Tibial nerve (tissue), 4 donors: ENCODE data around the gene DTNBP1. TPM values are rescaled to one million over a fixed set of nuclear protein-coding genes. Genes with fewer than 3 reads are reported as not detected.

Experiments
- DNase-seq, 2 donors: peaks; one replicate each; pipeline ENCODE4 v3.0.0-alpha.2; 2019; ENCODE audit warnings: low spot score in 2 of 2
- H3K27ac ChIP-seq, 4 donors: fragments of 200-600 bp; sonication (generic) in 3 of 4; one replicate each; pipeline ENCODE4 v1.5.1; 2017 to 2019; ENCODE audit warnings: mild to moderate bottlenecking in 1 of 4
- H3K27me3 ChIP-seq, 2 donors: fragments of 200-600 bp; sonication (generic) in 1 of 2; one replicate each; pipeline versions ENCODE4 v1.5.1 to v1.6.0; 2017 to 2019
- H3K36me3 ChIP-seq, 3 donors: fragments of 200-600 bp; sonication (generic); one replicate each; pipeline ENCODE4 v1.5.1; 2018 to 2019
- H3K4me1 ChIP-seq, 4 donors: fragments of 200-600 bp; sonication (generic) in 3 of 4; one replicate each; pipeline ENCODE4 v1.5.1; 2017 to 2019
- H3K4me3 ChIP-seq, 4 donors: fragments of 200-600 bp; sonication (generic) in 3 of 4; one replicate each; pipeline ENCODE4 v1.5.1; 2017 to 2019; ENCODE audit warnings: mild to moderate bottlenecking in 1 of 4, moderate library complexity in 1 of 4
- H3K9me3 ChIP-seq, 4 donors: fragments of 200-600 bp; sonication (generic) in 3 of 4; one replicate each; pipeline ENCODE4 v1.5.1; 2017 to 2019
- EP300 ChIP-seq, 2 donors: sonication (generic); formaldehyde crosslinking; IDR thresholded peaks; one replicate each; pipeline ENCODE4 v1.6.1; 2017; ENCODE audit warnings: antibody characterized with exemption in 2 of 2, mild to moderate bottlenecking in 1 of 2
- POLR2A ChIP-seq, 2 donors: fragments of 450-650 bp; IDR thresholded peaks; one replicate each; pipeline ENCODE4 v1.6.1; 2017; ENCODE audit warnings: antibody characterized with exemption in 2 of 2, mild to moderate bottlenecking in 2 of 2, moderate library complexity in 2 of 2
- WGBS, 2 donors: methylation state at CpG; one replicate each; pipeline ENCODE4 v1.1.5; 2018; 5-methylcytosine and 5-hydroxymethylcytosine counted together
- total RNA-seq, 4 donors: library from RNA; depleted of rRNA; stranded (reverse); fragments of >200 nt; gene quantifications; one replicate each; pipeline ENCODE4 v1.1.0, GENCODE V29; 2016
- TF ChIP-seq, protein P1 (sequence below), 5 experiments: fragments of 200-600 bp in 3 of 5; fragments of 450-650 bp in 2 of 5; sonication (generic) in 3 of 5; IDR thresholded peaks; one replicate each; pipeline ENCODE4 v1.5.1; 2016 to 2019; ENCODE audit warnings: antibody characterized with exemption in 5 of 5, mild to moderate bottlenecking in 3 of 5, moderate library complexity in 2 of 5

DTNBP1 gene
- total RNA-seq, 4 donors from 2014 or later, result 14.7 to 36.6 (median 16.1) TPM

DNA sequence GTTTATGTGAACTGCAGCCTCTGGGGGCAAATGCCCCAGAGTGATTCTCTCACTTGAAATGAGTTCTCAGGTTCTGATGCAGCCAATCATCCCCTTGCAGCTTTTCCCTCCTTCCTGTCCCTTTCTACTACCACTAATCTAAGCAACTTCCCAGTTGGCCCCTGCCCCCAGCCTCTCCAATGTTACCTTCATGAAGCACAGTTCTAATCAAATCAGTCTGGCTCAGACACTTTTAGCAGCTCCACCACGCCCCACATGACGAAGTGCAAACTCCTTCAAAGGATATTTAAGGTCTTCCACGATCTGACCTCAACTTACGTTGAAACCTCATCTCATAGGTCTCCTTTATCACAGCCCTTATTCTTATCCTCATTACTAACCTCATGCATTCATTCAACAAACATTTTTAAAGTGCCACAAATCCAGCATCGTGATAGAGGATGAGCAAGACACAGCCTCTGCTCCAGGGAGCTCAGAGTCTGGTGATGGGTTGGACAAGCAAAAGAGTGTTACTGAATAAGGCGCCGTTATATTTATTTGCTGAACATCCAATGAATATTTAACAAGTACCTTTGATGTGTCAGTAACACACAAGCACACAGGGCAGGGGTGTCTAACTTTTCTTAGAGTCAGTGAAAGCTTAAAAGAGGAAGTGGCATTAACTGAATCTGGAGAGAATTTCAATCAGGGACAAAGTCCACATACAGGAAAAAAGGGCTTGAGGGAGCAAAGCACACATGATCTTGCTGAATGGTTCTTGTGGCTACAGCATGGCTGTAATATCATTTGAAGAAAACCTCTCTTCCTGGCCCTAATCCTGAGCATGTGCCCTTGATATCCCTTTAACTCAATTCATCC lies 20.4 kb upstream of the DTNBP1 start:
- 87 to 90% methylated on average over 7 of the region's 7 CpGs for WGBS, 2 donors
- TF ChIP-seq, protein P1, sequence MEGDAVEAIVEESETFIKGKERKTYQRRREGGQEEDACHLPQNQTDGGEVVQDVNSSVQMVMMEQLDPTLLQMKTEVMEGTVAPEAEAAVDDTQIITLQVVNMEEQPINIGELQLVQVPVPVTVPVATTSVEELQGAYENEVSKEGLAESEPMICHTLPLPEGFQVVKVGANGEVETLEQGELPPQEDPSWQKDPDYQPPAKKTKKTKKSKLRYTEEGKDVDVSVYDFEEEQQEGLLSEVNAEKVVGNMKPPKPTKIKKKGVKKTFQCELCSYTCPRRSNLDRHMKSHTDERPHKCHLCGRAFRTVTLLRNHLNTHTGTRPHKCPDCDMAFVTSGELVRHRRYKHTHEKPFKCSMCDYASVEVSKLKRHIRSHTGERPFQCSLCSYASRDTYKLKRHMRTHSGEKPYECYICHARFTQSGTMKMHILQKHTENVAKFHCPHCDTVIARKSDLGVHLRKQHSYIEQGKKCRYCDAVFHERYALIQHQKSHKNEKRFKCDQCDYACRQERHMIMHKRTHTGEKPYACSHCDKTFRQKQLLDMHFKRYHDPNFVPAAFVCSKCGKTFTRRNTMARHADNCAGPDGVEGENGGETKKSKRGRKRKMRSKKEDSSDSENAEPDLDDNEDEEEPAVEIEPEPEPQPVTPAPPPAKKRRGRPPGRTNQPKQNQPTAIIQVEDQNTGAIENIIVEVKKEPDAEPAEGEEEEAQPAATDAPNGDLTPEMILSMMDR (IDR thresholded peaks at IDR 0.05), result no peak
- Histone ChIP-seq H3K36me3 (no peaks in the 10 kb centered on the region), H3K4me1 (no peaks in the 10 kb centered on the region), H3K27me3 (no peaks in the 10 kb centered on the region), H3K4me3 (no peak overlapping the region), H3K27ac (no peak overlapping the region), H3K9me3 (no peaks in the 10 kb centered on the region)
- no peak for DNase-seq

DNA sequence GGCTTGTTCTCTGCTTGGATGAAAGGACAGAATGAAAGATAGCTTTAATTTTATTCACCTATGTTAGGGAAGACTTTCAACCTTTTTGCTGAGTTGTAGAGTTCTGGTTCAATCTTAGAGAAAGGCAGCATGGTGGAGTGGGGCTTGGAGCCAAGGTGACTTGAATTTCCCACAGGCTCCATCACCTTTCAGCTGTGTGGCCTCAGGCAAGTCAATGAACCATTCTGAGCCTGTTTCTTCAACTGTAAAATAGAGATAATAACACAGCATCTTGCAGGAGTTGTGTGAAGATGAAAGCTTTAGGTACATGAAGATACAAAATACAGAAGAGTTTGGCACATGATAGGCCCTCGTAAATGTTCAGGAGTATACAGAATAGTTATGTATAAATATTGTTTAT lies 19.1 kb upstream of the DTNBP1 start:
- 95 to 96% methylated on average over 1 of the region's 1 CpG for WGBS, 2 donors
- TF ChIP-seq, protein P1 (IDR thresholded peaks at IDR 0.05), result no peak
- TF ChIP-seq EP300 (IDR thresholded peaks at IDR 0.05), result no peak
- no peak for TF ChIP-seq POLR2A (IDR thresholded peaks at IDR 0.05)
- Histone ChIP-seq H3K27ac (no peak overlapping the region), H3K9me3 (no peaks in the 10 kb centered on the region), H3K27me3 (no peaks in the 10 kb centered on the region), H3K4me1 (no peaks in the 10 kb centered on the region), H3K36me3 (no peaks in the 10 kb centered on the region), H3K4me3 (no peak overlapping the region)
- DNase-seq, result no peak

DNA sequence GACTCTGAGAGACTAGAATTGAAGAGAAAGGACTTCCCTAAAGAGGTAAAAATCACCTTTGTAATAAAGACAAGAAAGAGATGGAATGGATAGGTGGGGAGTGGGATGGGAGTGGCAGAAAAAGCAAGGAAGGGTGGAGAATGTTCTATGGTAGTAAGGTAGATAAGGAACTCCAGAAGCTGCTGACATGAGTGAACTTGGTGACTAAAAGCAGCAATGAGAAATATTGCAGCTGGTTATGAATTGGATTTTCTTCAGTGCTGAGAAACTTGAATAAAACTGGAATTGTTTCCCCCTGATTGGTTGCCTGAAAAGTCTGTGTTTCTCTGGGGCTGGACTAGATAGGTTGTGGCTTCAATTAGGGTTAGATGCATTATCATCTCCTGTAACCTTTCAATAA lies 15.7 kb upstream of the DTNBP1 start:
- no peak overlapping the region for H3K4me3 ChIP-seq
- no peak for DNase-seq
- H3K27me3 ChIP-seq, result no peaks in the 10 kb centered on the region
- TF ChIP-seq EP300 (IDR thresholded peaks at IDR 0.05), result no peak
- TF ChIP-seq, protein P1 (IDR thresholded peaks at IDR 0.05), result no peak
- no peaks in the 10 kb centered on the region for H3K36me3 ChIP-seq
- H3K9me3 ChIP-seq, result no peaks in the 10 kb centered on the region
- H3K27ac ChIP-seq, result no peak overlapping the region
- H3K4me1 ChIP-seq, result peaks cover 0 to 19% (median 9%) of the 10 kb centered on the region in 4 donors

DNA sequence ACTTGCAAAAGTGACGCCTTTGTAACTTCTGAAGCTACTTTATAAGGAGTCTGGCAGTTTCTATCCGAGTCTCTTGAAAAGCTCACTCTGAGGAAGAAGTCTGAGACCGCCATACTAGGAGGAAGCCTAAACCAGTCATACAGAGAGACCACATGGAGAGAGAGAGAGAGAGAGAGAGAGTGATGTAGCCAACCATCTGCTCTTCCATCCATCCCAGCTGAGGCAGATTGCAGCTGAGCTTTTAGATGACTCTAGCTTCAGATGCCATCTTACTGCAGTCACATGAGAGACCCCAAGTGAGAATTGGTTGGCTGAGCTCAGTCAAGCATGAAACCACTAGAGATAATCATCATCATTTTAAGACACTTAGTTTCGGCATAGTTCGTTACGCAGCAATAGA lies 15.0 kb upstream of the DTNBP1 start:
- no peak for DNase-seq
- Histone ChIP-seq H3K4me1 (peaks cover 0 to 19% (median 9%) of the 10 kb centered on the region in 4 donors), H3K27ac (no peak overlapping the region), H3K27me3 (no peaks in the 10 kb centered on the region), H3K9me3 (no peaks in the 10 kb centered on the region), H3K36me3 (no peaks in the 10 kb centered on the region), H3K4me3 (no peak overlapping the region)
- TF ChIP-seq, protein P1 (IDR thresholded peaks at IDR 0.05), result no peak
- TF ChIP-seq EP300 (IDR thresholded peaks at IDR 0.05) (no peak), POLR2A (IDR thresholded peaks at IDR 0.05) (no peak)
- WGBS, 2 donors, result 93 to 96% methylated on average over 6 of the region's 6 CpGs

DNA sequence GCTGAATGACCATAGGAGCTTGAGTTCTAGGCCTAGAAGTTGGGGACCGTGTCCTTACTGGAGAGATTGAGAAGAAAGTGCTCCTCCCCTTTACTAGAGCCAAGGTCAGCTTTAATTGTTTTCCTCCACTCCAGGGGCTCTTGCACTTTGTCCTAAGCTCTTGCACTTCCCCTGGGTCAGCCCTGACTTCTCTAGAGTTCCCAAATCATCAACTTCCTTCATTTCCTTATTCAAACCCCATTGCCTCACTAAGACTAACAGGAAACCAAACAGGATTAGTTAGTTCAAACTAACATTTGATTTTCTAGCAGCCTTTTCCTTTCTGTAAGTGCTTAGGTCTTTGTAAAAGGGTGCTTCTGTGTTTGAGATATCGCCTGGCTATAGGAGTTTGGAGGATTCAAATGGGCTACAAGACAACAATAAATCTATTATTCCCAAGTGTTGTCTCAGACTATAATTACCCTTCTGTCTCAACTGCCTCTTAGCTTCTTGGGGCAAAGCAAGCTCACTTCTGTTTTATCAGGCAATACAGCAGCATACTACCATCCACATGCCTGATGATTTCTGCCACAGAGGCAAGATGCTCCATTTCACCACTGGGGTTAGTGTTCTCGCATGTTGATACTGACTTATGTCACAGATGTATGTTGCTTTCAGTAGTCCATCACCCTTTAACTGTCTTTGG lies 12.8 kb upstream of the DTNBP1 start:
- H3K9me3 ChIP-seq, result no peaks in the 10 kb centered on the region
- 43 to 51% methylated on average over 3 of the region's 3 CpGs for WGBS, 2 donors
- H3K27ac ChIP-seq, result peak overlapping the region in 1 of 4 donors; percentile 40
- TF ChIP-seq EP300 (IDR thresholded peaks at IDR 0.05) (peak in 1 of 2 donors; percentile 11), POLR2A (IDR thresholded peaks at IDR 0.05) (no peak)
- TF ChIP-seq, protein P1 (IDR thresholded peaks at IDR 0.05), result no peak
- no peak for DNase-seq
- peaks cover 0 to 19% (median 9%) of the 10 kb centered on the region in 4 donors for H3K4me1 ChIP-seq
- H3K27me3 ChIP-seq, result no peaks in the 10 kb centered on the region
- no peaks in the 10 kb centered on the region for H3K36me3 ChIP-seq
- H3K4me3 ChIP-seq, result no peak overlapping the region
